ENCODE data around the gene HOXC5.

Gene HOXC5

GRCh38 chr12:53986686-53987483 lies 46.0 kb upstream of the HOXC5 start:
- no peak for TF ChIP-seq CTCF (IDR thresholded peaks at IDR 0.05; ENCODE audit: low read depth, low read length, missing control alignments)
- DNase-seq (ENCODE audit: low read depth): no peak
- no peak overlapping the region for H3K4me3 ChIP-seq (ENCODE audit: low read depth, low read length)

GRCh38 chr12:53987787-53988230 lies 45.0 kb upstream of the HOXC5 start:
- no peak for DNase-seq (ENCODE audit: low read depth)
- no peak for TF ChIP-seq CTCF (IDR thresholded peaks at IDR 0.05; ENCODE audit: low read depth, low read length, missing control alignments)
- H3K4me3 ChIP-seq (ENCODE audit: low read depth, low read length): no peak overlapping the region

- no peak for TF ChIP-seq CTCF (IDR thresholded peaks at IDR 0.05; ENCODE audit: low read depth, low read length, missing control alignments)
- H3K4me3 ChIP-seq (ENCODE audit: low read depth, low read length): no peak overlapping the region
- DNase-seq (ENCODE audit: low read depth): no peak
Observed at GRCh38 chr12:53988541-53989226, 44.2 kb upstream of the HOXC5 start.

- peak; percentile 33 for DNase-seq (ENCODE audit: low read depth)
- H3K4me3 ChIP-seq (ENCODE audit: low read depth, low read length): no peak overlapping the region
- TF ChIP-seq CTCF (IDR thresholded peaks at IDR 0.05; ENCODE audit: low read depth, low read length, missing control alignments): peak; percentile 70
Observed at GRCh38 chr12:53989227-53990113, 43.4 kb upstream of the HOXC5 start.

GRCh38 chr12:53990311-53991076 lies 42.4 kb upstream of the HOXC5 start:
- no peak overlapping the region for H3K4me3 ChIP-seq (ENCODE audit: low read depth, low read length)
- TF ChIP-seq CTCF (IDR thresholded peaks at IDR 0.05; ENCODE audit: low read depth, low read length, missing control alignments): no peak
- no peak for DNase-seq (ENCODE audit: low read depth)

GRCh38 chr12:53991077-53991460 lies 41.8 kb upstream of the HOXC5 start:
- TF ChIP-seq CTCF (IDR thresholded peaks at IDR 0.05; ENCODE audit: low read depth, low read length, missing control alignments): no peak
- no peak for DNase-seq (ENCODE audit: low read depth)
- H3K4me3 ChIP-seq (ENCODE audit: low read depth, low read length): no peak overlapping the region
